ENCODE measurements around the gene NEK10.

Gene NEK10

GRCh38 chr3:27224197-27224596 is 145.0 kb downstream of the NEK10 start:
- H3K79me2 ChIP-seq (ENCODE audit: low read length) = no peaks in the 10 kb centered on the region
- H3K9ac ChIP-seq (ENCODE audit: low read length) = no peak overlapping the region
- H3K9me3 ChIP-seq (replicated peaks; ENCODE audit: insufficient read depth, low read length) = no peaks in the 10 kb centered on the region
- no peaks in the 10 kb centered on the region for H3K4me1 ChIP-seq (ENCODE audit: low read length)
- no peak overlapping the region for H3K4me2 ChIP-seq (ENCODE audit: low read depth, low read length)
- TF ChIP-seq EZH2 (optimal IDR thresholded peaks at IDR 0.05; ENCODE audit: low read depth, low read length) (no peak), EZH2phosphoT487 (IDR thresholded peaks at IDR 0.05; ENCODE audit: low read length) (no peak), CTCF (IDR thresholded peaks at IDR 0.05; ENCODE audit: low read length) (no peak)
- no peaks in the 10 kb centered on the region for H3F3A ChIP-seq (ENCODE audit: insufficient read depth, low read length)
- no peak overlapping the region for H2AFZ ChIP-seq (ENCODE audit: low read length)
- no peaks in the 10 kb centered on the region for H3K9me2 ChIP-seq (replicated peaks; ENCODE audit: insufficient read depth, low read length)
- no peak for DNase-seq
- H3K4me3 ChIP-seq (ENCODE audit: low read length) = no peak overlapping the region
- H3K27ac ChIP-seq (ENCODE audit: low read length) = no peak overlapping the region
- H3K27me3 ChIP-seq (replicated peaks; ENCODE audit: insufficient read depth, low read length) = no peaks in the 10 kb centered on the region
- no peaks in the 10 kb centered on the region for H3K36me3 ChIP-seq (replicated peaks; ENCODE audit: insufficient read depth, low read length)
- H4K20me1 ChIP-seq (ENCODE audit: insufficient read depth, low read length) = no peaks in the 10 kb centered on the region

GRCh38 chr3:27221264-27221932 is 147.8 kb downstream of the NEK10 start:
- H2AFZ ChIP-seq (ENCODE audit: low read length) = no peak overlapping the region
- no peaks in the 10 kb centered on the region for H3K9me2 ChIP-seq (replicated peaks; ENCODE audit: insufficient read depth, low read length)
- H3K9me3 ChIP-seq (replicated peaks; ENCODE audit: insufficient read depth, low read length) = no peaks in the 10 kb centered on the region
- H3K4me3 ChIP-seq (ENCODE audit: low read length) = no peak overlapping the region
- no peaks in the 10 kb centered on the region for H3K4me1 ChIP-seq (ENCODE audit: low read length)
- TF ChIP-seq EZH2 (optimal IDR thresholded peaks at IDR 0.05; ENCODE audit: low read depth, low read length) = no peak
- no peak for TF ChIP-seq CTCF (IDR thresholded peaks at IDR 0.05; ENCODE audit: low read length)
- TF ChIP-seq EZH2phosphoT487 (IDR thresholded peaks at IDR 0.05; ENCODE audit: low read length) = no peak
- H3K79me2 ChIP-seq (ENCODE audit: low read length) = no peaks in the 10 kb centered on the region
- no peaks in the 10 kb centered on the region for H4K20me1 ChIP-seq (ENCODE audit: insufficient read depth, low read length)
- no peaks in the 10 kb centered on the region for H3K27me3 ChIP-seq (replicated peaks; ENCODE audit: insufficient read depth, low read length)
- H3K9ac ChIP-seq (ENCODE audit: low read length) = no peak overlapping the region
- no peaks in the 10 kb centered on the region for H3K36me3 ChIP-seq (replicated peaks; ENCODE audit: insufficient read depth, low read length)
- H3K4me2 ChIP-seq (ENCODE audit: low read depth, low read length) = no peak overlapping the region
- H3K27ac ChIP-seq (ENCODE audit: low read length) = no peak overlapping the region
- no peak for DNase-seq
- no peaks in the 10 kb centered on the region for H3F3A ChIP-seq (ENCODE audit: insufficient read depth, low read length)

GRCh38 chr3:27220166-27220565 is 149.0 kb downstream of the NEK10 start:
- no peak overlapping the region for H3K4me2 ChIP-seq (ENCODE audit: low read depth, low read length)
- H3K4me3 ChIP-seq (ENCODE audit: low read length) = no peak overlapping the region
- no peaks in the 10 kb centered on the region for H3K4me1 ChIP-seq (ENCODE audit: low read length)
- H4K20me1 ChIP-seq (ENCODE audit: insufficient read depth, low read length) = no peaks in the 10 kb centered on the region
- no peaks in the 10 kb centered on the region for H3K79me2 ChIP-seq (ENCODE audit: low read length)
- H3K9me2 ChIP-seq (replicated peaks; ENCODE audit: insufficient read depth, low read length) = no peaks in the 10 kb centered on the region
- H3K9me3 ChIP-seq (replicated peaks; ENCODE audit: insufficient read depth, low read length) = no peaks in the 10 kb centered on the region
- H3K27ac ChIP-seq (ENCODE audit: low read length) = no peak overlapping the region
- no peaks in the 10 kb centered on the region for H3F3A ChIP-seq (ENCODE audit: insufficient read depth, low read length)
- H3K9ac ChIP-seq (ENCODE audit: low read length) = no peak overlapping the region
- TF ChIP-seq EZH2 (optimal IDR thresholded peaks at IDR 0.05; ENCODE audit: low read depth, low read length) (no peak), EZH2phosphoT487 (IDR thresholded peaks at IDR 0.05; ENCODE audit: low read length) (no peak)
- H3K36me3 ChIP-seq (replicated peaks; ENCODE audit: insufficient read depth, low read length) = no peaks in the 10 kb centered on the region
- no peaks in the 10 kb centered on the region for H3K27me3 ChIP-seq (replicated peaks; ENCODE audit: insufficient read depth, low read length)
- H2AFZ ChIP-seq (ENCODE audit: low read length) = no peak overlapping the region
- no peak for DNase-seq

- Histone ChIP-seq H3K27ac (ENCODE audit: low read length) (no peak overlapping the region), H3K9me2 (replicated peaks; ENCODE audit: insufficient read depth, low read length) (no peaks in the 10 kb centered on the region), H3K9ac (ENCODE audit: low read length) (no peak overlapping the region), H2AFZ (ENCODE audit: low read length) (no peak overlapping the region), H3K4me1 (ENCODE audit: low read length) (no peaks in the 10 kb centered on the region), H3K9me3 (replicated peaks; ENCODE audit: insufficient read depth, low read length) (no peaks in the 10 kb centered on the region), H4K20me1 (ENCODE audit: insufficient read depth, low read length) (no peaks in the 10 kb centered on the region), H3K27me3 (replicated peaks; ENCODE audit: insufficient read depth, low read length) (no peaks in the 10 kb centered on the region), H3K4me3 (ENCODE audit: low read length) (no peak overlapping the region), H3K79me2 (ENCODE audit: low read length) (no peaks in the 10 kb centered on the region), H3K36me3 (replicated peaks; ENCODE audit: insufficient read depth, low read length) (no peaks in the 10 kb centered on the region), H3F3A (ENCODE audit: insufficient read depth, low read length) (no peaks in the 10 kb centered on the region), H3K4me2 (ENCODE audit: low read depth, low read length) (no peak overlapping the region)
- no peak for TF ChIP-seq EZH2 (optimal IDR thresholded peaks at IDR 0.05; ENCODE audit: low read depth, low read length)
- no peak for TF ChIP-seq EZH2phosphoT487 (IDR thresholded peaks at IDR 0.05; ENCODE audit: low read length)
- no peak for TF ChIP-seq CTCF (IDR thresholded peaks at IDR 0.05; ENCODE audit: low read length)
- DNase-seq = no peak
These were observed 149.9 kb downstream of the NEK10 start for GRCh38 chr3:27219127-27219845.

All from MM.1S (cell line).